ENCODE data around the gene TCIRG1.

GRCh38 chr11:68090706-68091105 is 51.9 kb downstream of the TCIRG1 start:
- TF ChIP-seq REST (IDR thresholded peaks at IDR 0.05; ENCODE audit: insufficient replicate concordance, low read depth) (no peak), CTCF (IDR thresholded peaks at IDR 0.05; ENCODE audit: insufficient read depth, low read length) (no peak), POLR2AphosphoS5 (IDR thresholded peaks at IDR 0.05; ENCODE audit: low read depth) (0 out of 2 replicates have a peak, but pooled peaks have one; percentile 24), GABPA (IDR thresholded peaks at IDR 0.05; ENCODE audit: low read depth) (peak; percentile 60)

All from HL-60 (cell line).